Measurements from ENCODE around the gene IRS1. TPM values are rescaled to one million over a fixed set of nuclear protein-coding genes. Genes with fewer than 3 reads are reported as not detected.

The IRS1 gene
- total RNA-seq, 1 experiment from 2014 or later, result 15.0 TPM

DNA sequence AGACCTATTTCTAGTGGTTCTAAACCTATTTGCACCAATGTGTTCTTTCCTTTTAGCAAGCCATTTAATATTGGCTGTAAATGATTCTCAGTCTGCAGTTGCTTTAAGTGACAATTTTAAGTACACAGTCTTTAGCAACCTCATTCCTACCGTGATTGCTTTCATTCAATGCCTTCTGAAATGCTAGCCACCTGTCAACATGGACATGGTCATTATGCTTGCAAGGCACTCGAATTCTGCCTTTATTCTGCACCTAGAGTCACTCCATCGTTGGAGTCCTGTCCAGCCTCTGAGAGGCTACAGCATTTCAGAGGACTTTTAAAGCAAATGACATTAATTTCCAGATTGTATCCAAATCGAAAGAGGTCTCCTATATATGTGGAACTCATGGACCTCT lies 115.1 kb downstream of the IRS1 start:
- H3K56ac ChIP-seq (ENCODE audit: insufficient read length, low read depth, low read length), result no peak overlapping the region
- no peak overlapping the region for H2BK12ac ChIP-seq (ENCODE audit: insufficient read length, low read depth, low read length)
- no peak overlapping the region for H3K18ac ChIP-seq (ENCODE audit: insufficient read length, low read depth, low read length)
- H3K14ac ChIP-seq (ENCODE audit: insufficient read depth, low read length), result no peak overlapping the region
- TF ChIP-seq, protein P1, sequence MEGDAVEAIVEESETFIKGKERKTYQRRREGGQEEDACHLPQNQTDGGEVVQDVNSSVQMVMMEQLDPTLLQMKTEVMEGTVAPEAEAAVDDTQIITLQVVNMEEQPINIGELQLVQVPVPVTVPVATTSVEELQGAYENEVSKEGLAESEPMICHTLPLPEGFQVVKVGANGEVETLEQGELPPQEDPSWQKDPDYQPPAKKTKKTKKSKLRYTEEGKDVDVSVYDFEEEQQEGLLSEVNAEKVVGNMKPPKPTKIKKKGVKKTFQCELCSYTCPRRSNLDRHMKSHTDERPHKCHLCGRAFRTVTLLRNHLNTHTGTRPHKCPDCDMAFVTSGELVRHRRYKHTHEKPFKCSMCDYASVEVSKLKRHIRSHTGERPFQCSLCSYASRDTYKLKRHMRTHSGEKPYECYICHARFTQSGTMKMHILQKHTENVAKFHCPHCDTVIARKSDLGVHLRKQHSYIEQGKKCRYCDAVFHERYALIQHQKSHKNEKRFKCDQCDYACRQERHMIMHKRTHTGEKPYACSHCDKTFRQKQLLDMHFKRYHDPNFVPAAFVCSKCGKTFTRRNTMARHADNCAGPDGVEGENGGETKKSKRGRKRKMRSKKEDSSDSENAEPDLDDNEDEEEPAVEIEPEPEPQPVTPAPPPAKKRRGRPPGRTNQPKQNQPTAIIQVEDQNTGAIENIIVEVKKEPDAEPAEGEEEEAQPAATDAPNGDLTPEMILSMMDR (conservative IDR thresholded peaks at IDR 0.05), result no peak
- no peak overlapping the region for H4K91ac ChIP-seq (ENCODE audit: insufficient read length, low read depth, low read length)
- no peak overlapping the region for H4K5ac ChIP-seq (ENCODE audit: insufficient read length, low read depth, low read length)
- H3K23ac ChIP-seq (ENCODE audit: insufficient read length, low read depth, low read length), result no peak overlapping the region
- no peaks in the 10 kb centered on the region for H3K36me3 Mint-ChIP-seq (ENCODE audit: insufficient read depth in 1 of 3, low read depth in 3 of 3)
- H3K4me1 ChIP-seq (ENCODE audit: insufficient read depth, low read length), result no peaks in the 10 kb centered on the region
- no peaks in the 10 kb centered on the region; the same call in 1 of the 2 replicates for H3K27me3 Mint-ChIP-seq (ENCODE audit: low read depth)
- no peaks in the 10 kb centered on the region for H3K79me1 ChIP-seq (ENCODE audit: insufficient read depth, low read depth, low read length, poor library complexity, severe bottlenecking)
- no peak overlapping the region for H3K4ac ChIP-seq (ENCODE audit: low read depth, low read length)
- H3K4me3 Mint-ChIP-seq, result no peak overlapping the region
- H3K27ac Mint-ChIP-seq, result no peak overlapping the region
- no peak overlapping the region for H2BK15ac ChIP-seq (ENCODE audit: low read depth, low read length)
- no peaks in the 10 kb centered on the region for H3K9me3 Mint-ChIP-seq
- no peak overlapping the region for H2BK5ac ChIP-seq (ENCODE audit: insufficient read length, low read length)
- H3T11ph ChIP-seq (ENCODE audit: low read length), result no peak overlapping the region
- WGBS (ENCODE audit: extremely low coverage, insufficient read length, low lambda C conversion rate), result no CpG with 5 or more reads among the region's 4 CpGs
- H3K27me3 ChIP-seq (ENCODE audit: insufficient read depth, low read length), result no peaks in the 10 kb centered on the region
- H3K23me2 ChIP-seq (ENCODE audit: insufficient read length, low read depth, low read length, poor library complexity, severe bottlenecking), result no peaks in the 10 kb centered on the region
- peaks cover 3% of the 10 kb centered on the region in 2 experiments for H3K4me1 Mint-ChIP-seq
- H3K4me2 ChIP-seq (ENCODE audit: insufficient read depth, insufficient read length, low read length), result no peak overlapping the region
- no peaks in the 10 kb centered on the region for H3K9me3 ChIP-seq (ENCODE audit: control insufficient read depth, low read depth, low read length)
- no peak overlapping the region for H2BK120ac ChIP-seq (ENCODE audit: low read depth, low read length, poor library complexity, severe bottlenecking)
- H4K20me1 ChIP-seq (ENCODE audit: control insufficient read depth, insufficient read depth, insufficient read length), result no peaks in the 10 kb centered on the region
- H3K79me2 ChIP-seq (ENCODE audit: insufficient read depth, low read length), result no peaks in the 10 kb centered on the region
- no peak for DNase-seq
- H2AFZ ChIP-seq (ENCODE audit: low read length), result no peak overlapping the region
- no peak overlapping the region for H3K9ac ChIP-seq (ENCODE audit: extremely low read depth, insufficient read length, low read length)
- H4K8ac ChIP-seq (replicated peaks; ENCODE audit: insufficient read length, low read depth, low read length), result no peak overlapping the region
- no peak overlapping the region for H2AK5ac ChIP-seq (ENCODE audit: insufficient read length, low read length)
- H2BK20ac ChIP-seq (ENCODE audit: low read depth, low read length, poor library complexity, severe bottlenecking), result no peak overlapping the region
- no peak overlapping the region for H3K27ac ChIP-seq (ENCODE audit: insufficient read length, low read depth, low read length)

All from H9 (cell line).